Activated CD8-positive, alpha-beta memory T cell treated with anti-CD3 and anti-CD28 coated beads for 36 hours (primary cell): ENCODE data around the gene BCL7A. TPM values are rescaled to one million over a fixed set of nuclear protein-coding genes. Genes with fewer than 3 reads are reported as not detected.
"Not testable (repeated sequence)": the region's sequence is repeated elsewhere in the genome, so short reads cannot be mapped to it uniquely, and the experiment has no call there.

ENCODE experiments used
- CTCF ChIA-PET: fragments of 350-600 bp; sonication (Branson Sonifier 250); formaldehyde crosslinking; loops from one replicate; lab custom pipeline; 2021; ENCODE audit warnings: antibody characterized with exemption; lab: Charles Lee
- POLR2A ChIA-PET: fragments of 350-600 bp; sonication (Branson Sonifier 250); formaldehyde crosslinking; loops from one replicate; lab custom pipeline; 2021; ENCODE audit warnings: antibody characterized with exemption; lab: Charles Lee
- total RNA-seq, 2 experiments: library from RNA; stranded (reverse); gene quantifications; one replicate each; pipeline ENCODE4 v1.2.3, GENCODE V29; 2021

The BCL7A gene
- total RNA-seq, 2 experiments from 2014 or later, result 3.7 to 4.0 TPM

DNA sequence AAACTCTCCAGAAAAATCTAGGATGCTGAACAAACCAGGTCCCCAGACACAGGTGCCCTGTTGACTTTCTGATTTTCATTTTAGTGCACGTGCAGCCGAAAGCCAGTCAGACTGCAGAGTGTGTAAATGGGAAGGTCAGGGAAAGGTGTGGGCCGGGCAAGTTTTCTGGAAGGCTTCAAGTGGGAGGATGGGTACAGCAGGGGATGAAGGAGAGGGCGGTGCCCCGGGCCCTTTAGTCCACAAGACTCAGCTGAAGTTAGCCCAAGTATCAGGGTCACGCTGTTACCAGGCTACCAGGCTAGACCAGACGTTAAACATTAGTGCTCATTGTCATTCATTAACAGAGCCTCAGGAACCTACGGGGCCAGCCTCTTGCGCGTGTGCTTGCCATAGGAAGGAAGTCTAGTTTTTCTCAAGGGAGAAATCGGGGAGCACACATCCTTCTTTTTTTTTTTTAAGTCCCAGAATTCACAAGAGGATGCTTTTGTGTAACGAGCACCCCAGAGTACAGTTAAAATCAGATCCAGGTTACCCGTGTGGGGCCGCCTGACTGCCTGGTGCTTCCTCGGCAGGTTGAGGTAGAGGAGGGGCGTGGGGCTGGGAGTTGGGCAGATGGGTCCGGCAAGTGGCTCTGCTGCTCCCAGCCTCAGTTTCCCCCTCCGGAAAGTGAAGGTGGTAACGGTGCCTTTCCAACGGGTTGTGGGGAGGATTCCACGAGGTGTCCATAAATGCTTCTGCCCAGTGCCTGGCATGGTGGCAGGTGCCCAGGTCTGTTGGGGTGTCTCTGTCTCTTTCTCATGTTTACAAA lies 19.1 kb downstream of the BCL7A start:
- ChIA-PET POLR2A (no interaction called here), CTCF (interaction anchor here (0.6 kb wide), 1 partner anchor 188 kb away, joined by 3 read pairs; no protein-coding TSS in a partner anchor)

DNA sequence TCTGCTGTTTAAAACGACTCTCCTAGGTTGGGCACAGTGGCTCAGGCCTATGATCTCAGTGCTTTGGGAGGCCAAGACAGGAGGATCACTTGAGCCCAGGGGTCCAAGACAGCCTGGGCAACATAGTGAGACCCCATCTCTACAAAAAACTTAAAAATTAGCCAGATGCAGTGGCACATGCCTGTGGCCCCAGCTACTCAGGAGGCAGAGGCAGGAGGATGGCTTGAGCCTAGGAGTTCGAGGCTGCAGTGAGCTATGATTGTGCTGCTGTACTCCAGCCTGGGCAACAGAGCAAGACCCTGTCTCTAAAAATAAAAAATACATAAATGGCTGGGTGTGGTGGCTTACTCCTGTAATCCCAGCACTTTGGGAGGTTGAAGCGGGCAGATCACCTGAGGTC lies 19.8 kb downstream of the BCL7A start:
- POLR2A ChIA-PET, result not testable (repeated sequence)
- CTCF ChIA-PET, result interaction anchor here (0.6 kb wide), 1 partner anchor 72 kb away, joined by 5 read pairs; no protein-coding TSS in a partner anchor

DNA sequence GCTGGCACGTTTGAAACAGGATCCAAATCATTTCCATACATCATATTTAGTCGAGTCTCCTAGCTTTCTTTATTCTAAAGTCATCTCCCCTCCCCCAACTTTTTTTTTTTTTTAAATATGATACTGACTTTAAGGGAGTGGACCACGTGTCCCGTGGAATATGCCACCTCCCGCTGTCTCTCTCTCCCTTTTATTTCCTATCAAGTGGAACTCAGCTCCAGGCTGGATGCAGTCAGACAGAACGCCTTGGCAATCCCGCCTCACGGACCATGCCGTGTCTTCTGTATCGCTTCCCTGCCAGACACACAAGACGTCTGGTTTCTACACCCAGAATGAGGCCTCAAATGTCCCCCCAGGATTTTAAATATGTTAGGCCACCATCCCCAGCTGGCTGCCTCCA lies 21.2 kb downstream of the BCL7A start:
- POLR2A ChIA-PET, result interaction anchor here (0.6 kb wide), 1 partner anchor 162 kb away, joined by 3 read pairs; no protein-coding TSS in a partner anchor
- CTCF ChIA-PET, result interaction anchor here (0.7 to 1.3 kb wide), 2 partner anchors 14 to 38 kb away, joined by 3 read pairs; no protein-coding TSS in a partner anchor

GRCh38 chr12:122043476-122043875 lies 21.8 kb downstream of the BCL7A start:
- ChIA-PET CTCF (interaction anchor here (0.5 kb wide), 1 partner anchor 345 kb away, joined by 4 read pairs; no protein-coding TSS in a partner anchor), POLR2A (interaction anchor here (0.6 kb wide), 1 partner anchor 161 kb away, joined by 3 read pairs; no protein-coding TSS in a partner anchor)

GRCh38 chr12:122045262-122045661 lies 23.6 kb downstream of the BCL7A start:
- ChIA-PET POLR2A (no interaction called here), CTCF (no interaction called here)

- CTCF ChIA-PET, result interaction anchor here (0.7 to 1.1 kb wide), 3 partner anchors 18 to 77 kb away, joined by 3 read pairs; no protein-coding TSS in a partner anchor
- POLR2A ChIA-PET, result no interaction called here
These were observed 24.5 kb downstream of the BCL7A start for GRCh38 chr12:122046145-122046544.

DNA sequence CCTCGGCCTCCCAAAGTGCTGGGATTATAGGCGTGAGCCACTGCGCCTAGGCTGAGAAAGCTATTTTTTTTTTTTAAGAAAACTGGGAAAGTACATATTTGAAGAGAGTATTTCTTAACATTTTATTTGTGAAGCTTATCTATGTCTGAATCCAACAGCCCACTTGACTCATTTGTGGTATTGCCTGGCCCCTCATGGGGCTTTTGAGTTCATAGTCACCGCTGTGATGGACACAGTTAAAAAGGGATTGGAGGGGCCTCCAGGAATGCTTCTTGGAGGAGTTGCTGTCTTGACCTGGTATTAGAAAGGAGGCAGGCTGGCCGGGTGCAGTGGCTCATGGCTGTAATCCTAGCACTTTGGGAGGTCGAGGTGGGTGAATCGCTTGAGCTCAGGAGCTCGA lies 26.5 kb downstream of the BCL7A start:
- ChIA-PET CTCF (interaction anchor here (1.1 to 1.5 kb wide), 2 partner anchors 57 to 75 kb away, joined by 3 to 5 read pairs; no protein-coding TSS in a partner anchor), POLR2A (no interaction called here)

DNA sequence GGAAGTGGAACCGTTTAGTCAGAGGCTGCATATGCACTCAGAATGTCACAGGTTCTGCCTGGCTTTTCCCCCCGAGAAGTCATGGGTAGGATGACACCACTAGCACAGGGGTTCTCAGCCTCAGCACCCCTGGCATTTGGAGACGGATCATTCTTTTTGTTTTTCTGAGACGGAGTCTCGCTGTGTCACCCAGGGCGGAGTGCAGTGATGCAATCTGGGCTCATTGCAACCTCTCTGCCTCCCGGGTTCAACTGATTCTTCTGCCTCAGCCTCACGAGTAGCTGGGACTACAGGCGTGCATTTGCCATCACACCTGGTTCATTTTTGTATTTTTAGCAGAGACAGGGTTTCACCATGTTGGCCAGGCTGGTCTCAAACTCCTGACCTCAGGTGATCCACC lies 28.1 kb downstream of the BCL7A start:
- POLR2A ChIA-PET, result no interaction called here
- CTCF ChIA-PET, result no interaction called here

DNA sequence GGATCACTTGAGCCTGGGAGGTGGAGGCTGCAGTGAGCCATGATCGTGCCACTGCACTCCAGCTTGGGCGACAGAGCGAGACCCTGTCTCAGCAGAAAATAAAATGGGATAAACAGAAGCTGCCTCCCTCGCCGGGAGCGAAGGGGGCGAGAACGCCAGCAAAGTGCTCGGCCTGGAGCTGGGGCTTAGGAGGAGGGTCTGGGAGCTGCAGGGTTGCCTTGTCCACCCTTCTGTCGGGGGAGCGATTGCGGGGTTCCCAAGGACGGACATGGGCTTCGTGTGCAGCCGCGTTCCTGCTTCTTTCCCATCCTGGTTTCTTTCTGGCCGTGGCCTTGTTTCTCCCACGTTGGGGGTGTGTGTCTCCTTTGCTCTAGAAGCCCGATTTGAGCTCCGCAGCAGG lies 29.0 kb downstream of the BCL7A start:
- POLR2A ChIA-PET, result no interaction called here
- CTCF ChIA-PET, result interaction anchor here (0.8 to 2.5 kb wide), 3 partner anchors 13 to 72 kb away, joined by 3 to 12 read pairs (median 9); no protein-coding TSS in a partner anchor

DNA sequence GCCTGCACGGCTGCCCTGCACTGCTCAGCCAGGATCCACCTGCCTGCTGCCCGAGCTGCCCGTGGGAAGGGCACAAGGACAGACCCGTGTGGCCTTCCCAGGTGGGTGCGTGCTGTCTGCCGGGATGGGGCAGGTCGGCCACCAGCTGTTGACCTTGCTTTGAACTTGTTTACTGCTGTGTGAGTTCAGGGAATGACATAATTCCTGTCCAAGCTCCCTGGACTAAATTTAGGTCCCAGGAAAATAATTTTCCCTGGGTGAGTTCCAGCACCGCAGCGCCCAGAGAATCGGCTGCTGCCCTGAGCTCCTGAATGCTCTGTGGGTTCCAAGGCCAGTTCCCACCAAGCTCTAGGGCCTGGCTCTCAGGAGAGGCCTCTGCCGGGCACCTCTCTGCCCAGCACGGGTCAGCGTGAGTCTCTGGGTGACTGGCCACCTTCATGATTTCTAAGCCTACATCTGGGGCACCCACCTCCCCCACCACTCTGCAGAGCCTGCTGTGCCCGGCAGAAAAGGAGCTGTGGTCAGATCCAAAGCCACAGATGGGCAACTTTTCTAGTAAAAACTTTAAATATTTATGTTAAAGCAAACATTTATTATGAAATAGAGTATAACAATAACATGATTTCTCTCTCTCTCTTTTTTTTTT lies 29.7 kb downstream of the BCL7A start:
- POLR2A ChIA-PET, result no interaction called here

DNA sequence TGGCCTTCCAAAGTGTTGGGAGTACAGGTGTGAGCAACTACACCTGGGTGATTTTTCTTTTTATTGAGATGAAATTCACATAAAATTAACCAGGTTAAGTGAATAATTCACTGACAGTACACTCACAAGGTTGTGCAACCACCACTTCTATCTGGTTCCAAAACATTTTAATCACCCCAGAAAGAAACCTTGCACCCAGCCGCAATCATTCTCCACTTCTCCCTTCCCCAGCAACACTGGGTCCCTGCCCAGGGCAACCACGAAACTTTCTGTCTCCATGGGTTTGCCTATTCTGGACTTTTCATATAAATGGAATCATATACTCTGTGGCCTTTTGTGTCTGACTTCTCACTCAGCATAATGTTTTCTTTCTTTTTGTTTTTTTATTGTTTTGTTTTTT lies 30.6 kb downstream of the BCL7A start:
- POLR2A ChIA-PET, result no interaction called here

More for the DNA sequence above, 29.7 kb downstream of the BCL7A start:
- CTCF ChIA-PET, result interaction anchor here (0.7 to 2.5 kb wide), 6 partner anchors 12 to 928 kb away, joined by 3 to 12 read pairs (median 5); no protein-coding TSS in a partner anchor

GRCh38 chr12:122054842-122055520 lies 33.3 kb downstream of the BCL7A start:
- ChIA-PET POLR2A (no interaction called here), CTCF (interaction anchor here (0.6 to 5.1 kb wide), 21 partner anchors 8 to 364 kb away, joined by 3 to 51 read pairs (median 5); no protein-coding TSS in a partner anchor)

More for the DNA sequence above, 30.6 kb downstream of the BCL7A start:
- CTCF ChIA-PET, result interaction anchor here (0.7 to 2.5 kb wide), 2 partner anchors 71 to 929 kb away, joined by 5 to 12 read pairs; no protein-coding TSS in a partner anchor

- CTCF ChIA-PET, result interaction anchor here (0.6 to 5.1 kb wide), 2 partner anchors 66 to 131 kb away, joined by 4 to 51 read pairs; no protein-coding TSS in a partner anchor
- POLR2A ChIA-PET, result interaction anchor here (0.5 kb wide), 1 partner anchor 110 kb away, joined by 4 read pairs; no protein-coding TSS in a partner anchor
These were observed 34.7 kb downstream of the BCL7A start for GRCh38 chr12:122056406-122056805.

GRCh38 chr12:122057007-122057735 lies 35.5 kb downstream of the BCL7A start:
- CTCF ChIA-PET, result interaction anchor here (0.6 to 5.1 kb wide), 2 partner anchors 66 to 166 kb away, joined by 3 to 51 read pairs; no protein-coding TSS in a partner anchor
- POLR2A ChIA-PET, result no interaction called here

DNA sequence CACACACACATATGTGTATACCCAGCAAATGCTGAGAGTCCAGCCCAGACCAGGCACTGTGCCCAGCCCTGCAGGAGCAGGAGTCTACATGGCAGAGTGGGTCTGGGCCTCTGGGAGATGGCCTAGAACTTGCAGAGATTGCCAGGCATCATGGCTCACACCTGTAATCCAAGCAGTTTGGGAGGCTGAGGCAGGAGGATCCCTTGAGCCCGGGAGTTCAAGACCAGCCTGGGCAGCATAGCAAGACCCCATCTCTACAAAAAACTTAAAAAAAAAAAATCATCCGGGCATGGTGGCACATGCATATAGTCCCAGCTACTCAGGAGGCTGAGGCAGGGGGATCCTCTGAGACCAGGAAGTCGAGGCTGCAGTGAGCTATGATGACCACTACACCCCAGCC lies 36.1 kb downstream of the BCL7A start:
- CTCF ChIA-PET, result interaction anchor here (0.6 to 5.1 kb wide), 2 partner anchors 65 to 166 kb away, joined by 3 to 51 read pairs; no protein-coding TSS in a partner anchor
- POLR2A ChIA-PET, result no interaction called here

GRCh38 chr12:122058549-122059149 lies 37.0 kb downstream of the BCL7A start:
- ChIA-PET POLR2A (no interaction called here), CTCF (interaction anchor here (5.1 kb wide), 1 partner anchor 64 kb away, joined by 51 read pairs; no protein-coding TSS in a partner anchor)

GRCh38 chr12:122059203-122059960 lies 37.7 kb downstream of the BCL7A start:
- ChIA-PET POLR2A (no interaction called here), CTCF (interaction anchor here (1.1 kb wide), 1 partner anchor 29 kb away, joined by 3 read pairs; no protein-coding TSS in a partner anchor)
